HL-60 (cell line): ENCODE results near the gene VPS18.

Source experiments
- DNase-seq, 2 experiments: peaks; one replicate each; pipeline ENCODE4 v3.0.0-alpha.2; 2010 to 2020; ENCODE audit warnings: low read depth in 1 of 2, low spot score in 1 of 2
- H3K27ac ChIP-seq: fragments of 250-450 bp; sonication (Bioruptor Pico); replicated peaks from 2 replicates; pipeline ENCODE4 v1.5.1; 2020; ENCODE audit warnings: mild to moderate bottlenecking, moderate library complexity
- H3K27me3 ChIP-seq: fragments of 250-450 bp; sonication (Bioruptor Pico); 2 replicates; pipeline ENCODE4 v1.5.1; 2021; ENCODE audit warnings: mild to moderate bottlenecking, moderate library complexity; ENCODE audit not compliant: insufficient read depth, poor library complexity, severe bottlenecking
- H3K4me3 ChIP-seq: replicated peaks from 2 replicates; pipeline ENCODE4 v1.5.1; 2011; ENCODE audit warnings: mild to moderate bottlenecking, control low read depth, low read length; ENCODE audit not compliant: insufficient read depth
- CTCF ChIP-seq: IDR thresholded peaks from one replicate; pipeline ENCODE4 v1.5.1; 2011; ENCODE audit warnings: low read length, control low read depth, inconsistent platforms; ENCODE audit not compliant: insufficient read depth
- GABPA ChIP-seq: IDR thresholded peaks from 2 replicates; pipeline ENCODE4 v1.6.1; 2012; ENCODE audit warnings: low read depth
- POLR2AphosphoS5 ChIP-seq: IDR thresholded peaks from 2 replicates; pipeline ENCODE4 v1.6.1; 2012; ENCODE audit warnings: low read depth
- REST ChIP-seq: IDR thresholded peaks from 2 replicates; pipeline ENCODE4 v1.6.1; 2012; ENCODE audit warnings: low read depth; ENCODE audit not compliant: insufficient replicate concordance
- SPI1 ChIP-seq: IDR thresholded peaks from 2 replicates; pipeline ENCODE4 v1.6.1; 2012; ENCODE audit warnings: low read depth, mild to moderate bottlenecking, borderline replicate concordance

Gene VPS18

GRCh38 chr15:40930430-40931299 lies 36.4 kb downstream of the VPS18 start:
- H3K27ac ChIP-seq = no peak overlapping the region
- peak in 1 of 2 experiments; percentile 31 for DNase-seq
- TF ChIP-seq SPI1 = no peak
- no peak for TF ChIP-seq GABPA
- no peak for TF ChIP-seq POLR2AphosphoS5
- TF ChIP-seq CTCF = peak; percentile 25
- H3K27me3 ChIP-seq = peaks cover 39% of the 10 kb centered on the region
- H3K4me3 ChIP-seq = no peak overlapping the region

GRCh38 chr15:40931300-40932142 lies 37.3 kb downstream of the VPS18 start:
- no peak for TF ChIP-seq POLR2AphosphoS5
- no peak for TF ChIP-seq REST
- no peak for DNase-seq
- Histone ChIP-seq H3K27me3 (peaks cover 33% of the 10 kb centered on the region), H3K4me3 (no peak overlapping the region), H3K27ac (no peak overlapping the region)

- DNase-seq = peak in 1 of 2 experiments; percentile 67
- no peak overlapping the region for H3K4me3 ChIP-seq
- no peak overlapping the region for H3K27ac ChIP-seq
- no peak for TF ChIP-seq REST
- peak; percentile 61 for TF ChIP-seq POLR2AphosphoS5
- H3K27me3 ChIP-seq = peaks cover 27% of the 10 kb centered on the region
These were observed 37.9 kb downstream of the VPS18 start for GRCh38 chr15:40932156-40932555.

DNA sequence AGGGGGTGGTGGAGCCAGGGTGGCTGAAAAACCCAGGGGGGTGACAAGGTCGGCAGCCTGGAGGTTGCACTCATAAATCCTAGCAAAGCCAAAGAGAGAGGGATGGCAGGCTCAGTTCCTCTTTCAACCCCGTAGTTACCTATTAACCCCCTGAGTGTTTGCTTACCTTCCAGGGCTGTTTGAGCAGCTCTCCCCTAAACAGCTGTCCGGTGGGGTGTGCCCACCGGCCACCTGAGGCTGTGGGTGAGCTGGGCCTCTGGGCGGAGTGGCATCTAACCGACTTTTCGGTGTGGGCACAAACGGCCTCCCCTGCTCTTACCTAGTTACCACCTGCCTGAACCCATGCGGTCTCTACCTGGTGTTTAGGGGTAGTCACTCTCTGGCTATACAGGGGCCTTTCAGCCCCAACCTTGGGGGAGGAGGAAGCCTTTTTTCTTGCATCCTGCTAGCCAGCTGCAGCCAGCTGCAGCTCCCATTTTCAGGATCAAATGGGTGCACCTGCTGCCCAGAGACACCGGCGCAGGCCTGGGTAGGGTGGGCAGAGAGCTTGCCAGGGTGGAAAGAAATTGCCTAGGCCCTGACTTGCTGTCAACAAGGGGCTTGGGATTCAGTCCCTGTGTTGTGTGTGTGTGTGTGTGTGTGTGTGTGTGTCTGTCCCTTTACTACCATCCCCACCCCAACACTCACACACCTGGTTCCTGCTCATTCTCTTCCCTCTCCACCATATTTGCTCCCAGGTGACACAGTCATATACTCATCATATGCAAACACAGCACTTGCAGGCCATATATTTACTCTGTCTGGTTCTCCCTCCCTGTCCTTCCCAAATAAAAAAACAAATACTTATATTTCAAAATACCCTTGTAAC lies 38.6 kb downstream of the VPS18 start:
- TF ChIP-seq GABPA (no peak), SPI1 (peak; percentile 80)
- Histone ChIP-seq H3K27ac (no peak overlapping the region), H3K4me3 (no peak overlapping the region), H3K27me3 (peaks cover 23% of the 10 kb centered on the region)
- no peak for DNase-seq
